ENCODE results near the gene MYBPHL. TPM values are rescaled to one million over a fixed set of nuclear protein-coding genes. Genes with fewer than 3 reads are reported as not detected.

Gene MYBPHL
- total RNA-seq, 1 donor from 2014 or later = not detected

DNA sequence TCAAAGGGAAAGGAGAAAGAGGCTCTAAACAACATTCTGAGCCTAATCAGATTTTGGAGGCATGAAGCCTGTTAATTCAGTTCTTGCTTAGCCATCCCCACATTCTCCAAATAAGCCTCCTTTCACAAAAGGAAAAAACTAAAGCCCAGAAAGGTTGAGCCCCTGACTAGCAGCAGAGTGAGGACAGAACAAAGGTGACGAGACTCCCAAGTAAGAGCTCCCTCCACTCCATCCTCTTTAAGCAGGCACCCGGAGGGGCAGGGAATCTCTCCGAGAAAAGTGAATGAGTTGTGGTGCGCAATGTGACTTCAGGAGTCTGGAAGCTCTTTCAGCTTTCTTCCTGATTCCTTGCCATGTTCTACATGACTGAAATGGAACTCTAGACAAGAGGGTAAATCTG, 43.4 kb upstream of the MYBPHL start:
- intact Hi-C loops (cut with micrococcal nuclease) = no loop called here
- TF ChIP-seq, protein P1, sequence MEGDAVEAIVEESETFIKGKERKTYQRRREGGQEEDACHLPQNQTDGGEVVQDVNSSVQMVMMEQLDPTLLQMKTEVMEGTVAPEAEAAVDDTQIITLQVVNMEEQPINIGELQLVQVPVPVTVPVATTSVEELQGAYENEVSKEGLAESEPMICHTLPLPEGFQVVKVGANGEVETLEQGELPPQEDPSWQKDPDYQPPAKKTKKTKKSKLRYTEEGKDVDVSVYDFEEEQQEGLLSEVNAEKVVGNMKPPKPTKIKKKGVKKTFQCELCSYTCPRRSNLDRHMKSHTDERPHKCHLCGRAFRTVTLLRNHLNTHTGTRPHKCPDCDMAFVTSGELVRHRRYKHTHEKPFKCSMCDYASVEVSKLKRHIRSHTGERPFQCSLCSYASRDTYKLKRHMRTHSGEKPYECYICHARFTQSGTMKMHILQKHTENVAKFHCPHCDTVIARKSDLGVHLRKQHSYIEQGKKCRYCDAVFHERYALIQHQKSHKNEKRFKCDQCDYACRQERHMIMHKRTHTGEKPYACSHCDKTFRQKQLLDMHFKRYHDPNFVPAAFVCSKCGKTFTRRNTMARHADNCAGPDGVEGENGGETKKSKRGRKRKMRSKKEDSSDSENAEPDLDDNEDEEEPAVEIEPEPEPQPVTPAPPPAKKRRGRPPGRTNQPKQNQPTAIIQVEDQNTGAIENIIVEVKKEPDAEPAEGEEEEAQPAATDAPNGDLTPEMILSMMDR (IDR thresholded peaks at IDR 0.05) = no peak
- H3K36me3 Mint-ChIP-seq (ENCODE audit: low read depth) = no peaks in the 10 kb centered on the region
- no peak overlapping the region for H3K27ac Mint-ChIP-seq
- DNase-seq (no peak), ATAC-seq (ENCODE audit: low read depth) (no peak)
- ChIA-PET CTCF (interaction anchor here (0.9 kb wide), 1 partner anchor 49 kb away, joined by 4 read pairs; no protein-coding TSS in a partner anchor), POLR2A (no interaction called here)
- H3K27me3 Mint-ChIP-seq = peaks cover 11% of the 10 kb centered on the region
- no peak overlapping the region for H3K4me3 Mint-ChIP-seq
- H3K9me3 Mint-ChIP-seq = no peaks in the 10 kb centered on the region
- no peaks in the 10 kb centered on the region for H3K4me1 Mint-ChIP-seq

GRCh38 chr1:109347511-109347910, 40.7 kb upstream of the MYBPHL start:
- ChIA-PET POLR2A (no interaction called here), CTCF (no interaction called here)
- no peaks in the 10 kb centered on the region for H3K36me3 Mint-ChIP-seq (ENCODE audit: low read depth)
- intact Hi-C loops (cut with micrococcal nuclease) = no loop called here
- H3K27me3 Mint-ChIP-seq = peaks cover 3% of the 10 kb centered on the region
- no peaks in the 10 kb centered on the region for H3K4me1 Mint-ChIP-seq
- DNase-seq (no peak), ATAC-seq (ENCODE audit: low read depth) (no peak)
- H3K4me3 Mint-ChIP-seq = no peak overlapping the region
- no peak overlapping the region for H3K27ac Mint-ChIP-seq
- H3K9me3 Mint-ChIP-seq = no peaks in the 10 kb centered on the region
- TF ChIP-seq, protein P1 (IDR thresholded peaks at IDR 0.05) = no peak

- intact Hi-C loops (cut with micrococcal nuclease) = no loop called here
- no peak for ATAC-seq (ENCODE audit: low read depth)
- ChIA-PET CTCF (interaction anchor here (1.2 kb wide), 1 partner anchor 66 kb away, joined by 3 read pairs; no protein-coding TSS in a partner anchor), POLR2A (interaction anchor here (0.6 kb wide), 1 partner anchor 374 kb away, joined by 3 read pairs; no protein-coding TSS in a partner anchor)
- Mint-ChIP-seq H3K36me3 (ENCODE audit: low read depth) (no peaks in the 10 kb centered on the region), H3K27me3 (peaks cover 3% of the 10 kb centered on the region), H3K27ac (no peak overlapping the region), H3K4me1 (no peaks in the 10 kb centered on the region), H3K4me3 (no peak overlapping the region), H3K9me3 (no peaks in the 10 kb centered on the region)
- DNase-seq = no peak
- TF ChIP-seq, protein P1 (IDR thresholded peaks at IDR 0.05) = no peak
Measured at GRCh38 chr1:109341944-109342930, 35.4 kb upstream of the MYBPHL start.

DNA sequence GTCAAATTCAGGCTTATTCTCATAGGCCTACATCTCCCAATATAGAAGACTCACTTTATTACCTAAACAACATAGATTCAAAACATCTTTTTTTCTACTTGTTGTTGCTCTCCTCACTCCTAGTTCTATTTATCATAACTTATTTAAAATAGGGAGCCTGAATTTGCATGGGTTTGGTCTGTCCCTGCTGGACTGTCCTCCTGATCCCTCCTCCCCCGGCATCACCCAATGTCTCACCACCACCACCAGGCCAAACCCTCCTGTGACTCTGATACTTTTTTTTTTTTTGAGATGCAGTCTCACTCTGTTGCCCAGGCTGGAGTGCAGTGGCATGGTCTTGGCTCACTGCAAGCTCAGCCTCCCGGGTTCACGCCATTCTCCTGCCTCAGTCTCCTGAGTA, 31.8 kb upstream of the MYBPHL start:
- TF ChIP-seq, protein P1 (IDR thresholded peaks at IDR 0.05) = no peak
- ChIA-PET POLR2A (no interaction called here), CTCF (no interaction called here)
- no peak for ATAC-seq (ENCODE audit: low read depth)
- Mint-ChIP-seq H3K4me1 (no peaks in the 10 kb centered on the region), H3K9me3 (no peaks in the 10 kb centered on the region), H3K27me3 (no peaks in the 10 kb centered on the region), H3K27ac (no peak overlapping the region), H3K4me3 (no peak overlapping the region), H3K36me3 (ENCODE audit: low read depth) (no peaks in the 10 kb centered on the region)
- DNase-seq = no peak
- intact Hi-C loops (cut with micrococcal nuclease) = no loop called here

GRCh38 chr1:109338091-109338490, 31.3 kb upstream of the MYBPHL start:
- no peaks in the 10 kb centered on the region for H3K36me3 Mint-ChIP-seq (ENCODE audit: low read depth)
- intact Hi-C loops (cut with micrococcal nuclease) = no loop called here
- no peak overlapping the region for H3K27ac Mint-ChIP-seq
- H3K27me3 Mint-ChIP-seq = no peaks in the 10 kb centered on the region
- CTCF ChIA-PET = no interaction called here
- ATAC-seq (ENCODE audit: low read depth) (no peak), DNase-seq (no peak)
- no peaks in the 10 kb centered on the region for H3K4me1 Mint-ChIP-seq
- H3K9me3 Mint-ChIP-seq = no peaks in the 10 kb centered on the region
- POLR2A ChIA-PET = no interaction called here
- H3K4me3 Mint-ChIP-seq = no peak overlapping the region
- TF ChIP-seq, protein P1 (IDR thresholded peaks at IDR 0.05) = no peak

Measured in activated B cell treated with CpG ODN at 0.5 μM for 24 hours (primary cell).